ENCODE results near the gene SLBP. TPM values are rescaled to one million over a fixed set of nuclear protein-coding genes. Genes with fewer than 3 reads are reported as not detected.

SLBP gene
- total and polyA plus RNA-seq, 2 of the 8 experiments (the other 6 are each of a cell fraction or from before 2014, with no cell fraction given) = 44.1 to 49.0 TPM

DNA sequence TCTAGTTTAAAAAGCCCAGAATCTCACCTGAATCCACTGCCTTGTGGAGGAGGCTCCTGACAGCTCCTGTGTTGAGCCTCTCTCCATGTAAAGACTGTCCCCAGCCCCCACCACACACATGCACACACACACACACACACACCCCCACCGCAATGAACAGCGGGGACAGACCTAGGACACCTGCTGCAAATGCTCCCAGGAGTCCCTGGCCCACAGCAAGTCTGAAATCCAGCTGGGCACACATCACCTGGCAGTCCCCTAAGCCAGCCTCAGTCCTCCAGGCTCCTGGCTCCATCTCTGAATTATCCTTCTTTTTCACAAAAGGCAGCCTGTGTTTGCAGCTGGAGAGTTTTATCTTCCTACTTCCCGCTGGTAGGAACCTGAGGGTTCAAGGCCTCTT, 21.4 kb downstream of the SLBP start:
- H3K4me1 ChIP-seq (replicated peaks in 1 of 4; ENCODE audit: control insufficient read depth in 3 of 4, insufficient read depth in 4 of 4, low read length in 3 of 4) = no peaks in the 10 kb centered on the region; a peak in 1 of 7 replicates
- no peaks in the 10 kb centered on the region for H3K79me1 ChIP-seq (ENCODE audit: low read depth, low read length)
- H3K23ac ChIP-seq (ENCODE audit: insufficient read length) = no peak overlapping the region
- H4K20me1 ChIP-seq (replicated peaks in 1 of 2; ENCODE audit: control insufficient read depth in 1 of 2, insufficient read depth in 2 of 2, low read length in 2 of 2) = peaks cover 5 to 10% of the 10 kb centered on the region in 2 experiments
- no peak overlapping the region for H2BK15ac ChIP-seq (ENCODE audit: low read length)
- no peaks in the 10 kb centered on the region for H3K9me3 ChIP-seq (ENCODE audit: insufficient read depth in 2 of 2, low read depth in 1 of 2, low read length in 1 of 2)
- no peaks in the 10 kb centered on the region for H3K23me2 ChIP-seq (ENCODE audit: low read depth, low read length)
- H3K4ac ChIP-seq (replicated peaks; ENCODE audit: insufficient read length, low read depth, low read length) = no peak overlapping the region
- no peak overlapping the region for H2BK20ac ChIP-seq (ENCODE audit: low read length)
- no peak overlapping the region for H2AFZ ChIP-seq (ENCODE audit: low read length)
- H3K27me3 ChIP-seq (replicated peaks in 1 of 4; ENCODE audit: control insufficient read depth in 3 of 4, extremely low read depth in 1 of 4, insufficient read depth in 3 of 4, low read length in 3 of 4) = no peaks in the 10 kb centered on the region
- H3K27ac ChIP-seq (ENCODE audit: low read depth, low read length) = no peak overlapping the region
- H2BK5ac ChIP-seq (ENCODE audit: low read depth, low read length) = no peak overlapping the region
- no peak overlapping the region for H3K4me3 ChIP-seq (ENCODE audit: extremely low read depth in 1 of 4, insufficient read depth in 2 of 4, low read depth in 3 of 4, low read length in 4 of 4)
- no peak for FAIRE-seq
- H2BK120ac ChIP-seq (replicated peaks; ENCODE audit: low read depth, low read length) = no peak overlapping the region
- H3K79me2 ChIP-seq (ENCODE audit: control insufficient read depth in 1 of 2, insufficient read depth in 2 of 2, low read length in 2 of 2) = no peaks in the 10 kb centered on the region
- no peak overlapping the region for H2AK5ac ChIP-seq (ENCODE audit: low read depth, low read length)
- H3K4me2 ChIP-seq (ENCODE audit: insufficient read depth in 1 of 2, low read depth in 2 of 2, low read length in 2 of 2) = no peak overlapping the region
- no peak for DNase-seq (ENCODE audit: low read depth in 1 of 2, low spot score in 2 of 2)
- no peak overlapping the region for H3K18ac ChIP-seq (ENCODE audit: extremely low read depth, low read length)
- WGBS, 2 experiments (ENCODE audit: extremely low coverage in 1 of 2, insufficient coverage in 1 of 2, insufficient read length in 1 of 2, insufficient replicate concordance in 2 of 2, low coverage in 1 of 2, low lambda C conversion rate in 2 of 2, missing lambda C conversion rate in 1 of 2) = 93% methylated on average over 3 of the region's 3 CpGs; no CpG with 5 or more reads in 1 of the 2 experiments
- H3K36me3 ChIP-seq (ENCODE audit: control insufficient read depth in 2 of 4, insufficient read depth in 4 of 4, low read length in 3 of 4) = peaks cover 12 to 33% (median 21%) of the 10 kb centered on the region in 4 experiments; a peak in 7 of 8 replicates
- ChIA-PET POLR2A (ENCODE audit: partially characterized antibody) (interaction anchor here (0.6 to 1.2 kb wide), 4 partner anchors 11 to 344 kb away, joined by 3 read pairs; no protein-coding TSS in a partner anchor), CTCF (ENCODE audit: partially characterized antibody) (interaction anchor here (1.3 to 22.9 kb wide), 6 partner anchors 9 to 57 kb away, joined by 3 to 326 read pairs (median 4); partner anchors contain the start of genes FAM53A, TACC3 and TMEM129)
- no peak overlapping the region for H3K14ac ChIP-seq (ENCODE audit: insufficient read length)
- H4K8ac ChIP-seq (ENCODE audit: extremely low read depth, insufficient read depth, low read length) = no peak overlapping the region
- H4K91ac ChIP-seq (replicated peaks; ENCODE audit: insufficient read length, low read length) = no peak overlapping the region
- TF ChIP-seq TEAD4 (IDR thresholded peaks at IDR 0.05; ENCODE audit: low read depth, low read length) = no peak
- no peak for TF ChIP-seq TCF12 (IDR thresholded peaks at IDR 0.05; ENCODE audit: low read depth, low read length)
- TF ChIP-seq JUN (IDR thresholded peaks at IDR 0.05; ENCODE audit: low read depth, low read length) = no peak
- no peak for TF ChIP-seq PHF8 (conservative IDR thresholded peaks at IDR 0.05; ENCODE audit: low read depth, low read length)
- TF ChIP-seq ASH2L (IDR thresholded peaks at IDR 0.05; ENCODE audit: low read length) = no peak
- no peak for TF ChIP-seq CBX8 (IDR thresholded peaks at IDR 0.05; ENCODE audit: borderline replicate concordance, low read depth, low read length)
- TF ChIP-seq RBBP5 (IDR thresholded peaks at IDR 0.05; ENCODE audit: borderline replicate concordance, low read depth, low read length) = no peak
- TF ChIP-seq RNF2 (IDR thresholded peaks at IDR 0.05; ENCODE audit: borderline replicate concordance, low read depth, low read length, missing control alignments, poor library complexity, severe bottlenecking) = no peak
- no peak for TF ChIP-seq SIX5 (IDR thresholded peaks at IDR 0.05; ENCODE audit: low read depth, low read length)
- TF ChIP-seq RFX5 (IDR thresholded peaks at IDR 0.05; ENCODE audit: borderline replicate concordance, low read depth, low read length) = no peak
- no peak overlapping the region for H3K56ac ChIP-seq (replicated peaks; ENCODE audit: insufficient read length, low read depth, low read length)
- no peak overlapping the region for H4K5ac ChIP-seq (ENCODE audit: insufficient read length, low read depth, low read length)
- no peak overlapping the region for H2BK12ac ChIP-seq (ENCODE audit: low read depth, low read length)
- H3K9ac ChIP-seq (replicated peaks in 1 of 4; ENCODE audit: extremely low read depth in 1 of 4, low read depth in 3 of 4, low read length in 3 of 4) = no peak overlapping the region

Data from H1 (cell line).